GM19351 (cell line): ENCODE measurements around the gene EPS8L1.
A peak's percentile ranks its signal among the peaks of the same experiment; 100 is the strongest.

ENCODE experiments used
- ATAC-seq: cut with Tn5 transposase; IDR thresholded peaks from one replicate; pipeline ENCODE4 v1.9.1; 2021; ENCODE audit warnings: mild to moderate bottlenecking, moderate library complexity; ENCODE audit not compliant: unreplicated experiment

The EPS8L1 gene

DNA sequence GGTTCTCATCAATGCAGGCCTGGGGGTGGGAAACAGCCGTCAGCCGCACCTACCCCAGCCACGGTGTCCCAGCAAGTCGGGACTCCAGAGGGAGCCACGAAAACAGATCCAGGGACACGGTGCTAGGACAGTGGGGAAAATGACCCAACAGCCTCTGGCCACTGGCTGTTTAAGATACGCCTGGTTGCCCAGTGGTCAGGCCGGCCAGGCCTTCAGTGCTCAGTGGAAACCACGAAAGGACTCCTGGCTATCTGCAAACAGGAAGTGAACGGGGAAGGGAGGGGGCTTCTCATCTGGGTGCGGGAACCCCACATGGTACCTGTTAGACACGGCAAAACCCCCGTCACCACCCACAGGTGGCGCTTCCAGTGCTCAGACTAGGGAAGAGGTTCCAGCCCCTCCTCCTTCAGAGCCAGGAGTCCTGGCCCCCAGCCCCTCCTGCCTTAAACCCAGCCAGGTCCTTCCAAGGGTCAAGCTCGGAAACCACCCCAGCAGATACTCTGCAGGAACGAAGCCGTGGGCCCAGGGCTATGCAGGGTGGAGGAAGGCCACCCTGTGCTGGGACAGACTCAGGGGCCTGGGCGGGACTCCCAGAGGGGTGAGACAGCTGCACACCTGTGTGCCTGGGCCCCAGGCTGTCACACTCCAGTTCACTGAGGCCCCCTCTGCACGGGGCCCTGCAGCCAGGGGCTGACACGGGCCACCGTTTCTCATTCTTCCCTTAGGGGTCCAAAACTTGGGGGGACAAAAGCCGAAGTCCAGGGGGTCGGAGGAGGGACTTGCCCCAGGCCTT lies 37.3 kb downstream of the EPS8L1 start:
- ATAC-seq = no peak

- ATAC-seq = no peak
Measured at GRCh38 chr19:55113570-55114039, 37.9 kb downstream of the EPS8L1 start.

GRCh38 chr19:55114566-55115145 lies 39.0 kb downstream of the EPS8L1 start:
- no peak for ATAC-seq

GRCh38 chr19:55115446-55116065 lies 39.9 kb downstream of the EPS8L1 start:
- no peak for ATAC-seq

DNA sequence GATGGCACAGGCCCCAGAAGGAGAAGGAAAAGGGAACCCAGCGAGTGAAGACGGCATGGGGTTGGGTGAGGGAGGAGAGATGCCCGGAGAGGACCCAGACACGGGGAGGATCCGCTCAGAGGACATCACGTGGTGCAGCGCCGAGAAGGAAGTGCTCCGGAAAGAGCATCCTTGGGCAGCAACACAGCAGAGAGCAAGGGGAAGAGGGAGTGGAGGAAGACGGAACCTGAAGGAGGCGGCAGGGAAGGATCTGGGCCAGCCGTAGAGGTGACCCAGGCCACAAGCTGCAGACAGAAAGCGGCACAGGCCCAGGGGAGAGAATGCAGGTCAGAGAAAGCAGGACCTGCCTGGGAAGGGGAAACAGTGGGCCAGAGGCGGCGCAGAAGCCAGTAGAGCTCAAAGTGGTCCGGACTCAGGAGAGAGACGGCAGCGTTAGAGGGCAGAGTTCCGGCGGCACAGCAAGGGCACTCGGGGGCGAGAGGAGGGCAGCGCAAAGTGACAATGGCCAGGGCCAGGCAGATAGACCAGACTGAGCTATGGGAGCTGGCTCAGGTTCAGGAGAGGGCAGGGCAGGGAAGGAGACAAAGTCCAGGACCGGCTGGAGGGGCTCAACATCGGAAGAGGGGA lies 40.7 kb downstream of the EPS8L1 start:
- no peak for ATAC-seq

- ATAC-seq = peak; percentile 4
Measured at GRCh38 chr19:55116859-55117662, 41.4 kb downstream of the EPS8L1 start, which contains the start of gene PPP1R12C. TSS of gene PPP1R12C (minus strand) at chr19:55117637. CDS start at chr19:55117543, 94 bp downstream.

DNA sequence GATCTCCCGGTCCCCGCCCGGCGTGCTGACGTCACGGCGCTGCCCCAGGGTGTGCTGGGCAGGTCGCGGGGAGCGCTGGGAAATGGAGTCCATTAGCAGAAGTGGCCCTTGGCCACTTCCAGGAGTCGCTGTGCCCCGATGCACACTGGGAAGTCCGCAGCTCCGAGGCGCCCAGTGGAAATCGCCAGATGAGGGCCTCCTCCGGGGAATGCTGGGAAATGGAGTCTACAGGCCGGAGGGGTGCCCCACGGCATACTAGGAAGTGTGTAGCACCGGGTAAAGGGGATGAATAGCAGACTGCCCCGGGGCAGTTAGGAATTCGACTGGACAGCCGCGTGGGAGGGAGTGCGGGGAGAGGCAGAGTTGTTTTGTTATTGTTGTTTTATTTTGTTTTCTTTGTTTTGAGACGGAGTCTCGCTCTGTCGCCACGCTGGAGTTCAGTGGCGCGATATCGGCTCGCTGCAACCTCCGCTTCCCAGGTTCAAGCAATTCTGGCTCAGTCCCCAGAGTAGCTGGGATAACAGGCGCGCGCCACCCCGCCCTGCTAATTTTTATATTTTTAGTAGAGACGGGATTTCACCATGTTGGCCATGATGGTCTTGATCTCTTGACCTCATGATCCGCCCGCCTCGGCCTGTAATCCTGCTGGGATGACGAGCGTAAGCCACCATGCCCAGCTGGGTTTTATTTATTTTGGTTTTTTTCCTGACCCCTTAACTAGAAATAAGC lies 42.2 kb downstream of the EPS8L1 start:
- ATAC-seq = peak; percentile 79

DNA sequence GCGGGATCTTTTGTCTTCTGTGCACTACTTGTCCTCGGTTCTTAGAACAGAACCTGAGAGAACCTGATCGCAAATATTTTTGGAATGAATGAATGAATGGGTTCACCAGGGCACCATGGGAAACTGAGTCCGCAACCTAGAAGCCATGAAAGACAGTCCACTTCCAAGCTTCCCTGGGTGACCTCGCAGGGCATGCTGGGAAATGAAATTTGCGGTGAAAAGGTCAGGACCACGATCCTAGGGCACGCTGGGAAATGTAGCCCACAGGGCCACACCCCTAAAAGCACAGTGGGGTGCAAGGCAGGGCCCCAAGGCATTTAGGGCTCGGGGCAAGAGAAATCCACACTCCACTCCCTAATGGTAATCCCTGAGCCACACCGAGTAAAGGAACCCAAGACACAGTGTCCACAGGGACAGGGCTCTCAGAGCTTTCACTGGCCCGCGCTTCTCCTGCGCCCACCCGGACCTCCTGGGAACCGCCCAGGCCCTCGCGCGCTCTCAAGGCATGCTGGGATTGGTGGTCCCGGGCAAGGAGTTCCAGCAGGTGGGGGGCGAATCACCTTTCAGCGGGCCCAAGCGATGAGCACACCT lies 42.8 kb downstream of the EPS8L1 start:
- no peak for ATAC-seq

- no peak for ATAC-seq
Measured at GRCh38 chr19:55119053-55119452, 43.4 kb downstream of the EPS8L1 start.

DNA sequence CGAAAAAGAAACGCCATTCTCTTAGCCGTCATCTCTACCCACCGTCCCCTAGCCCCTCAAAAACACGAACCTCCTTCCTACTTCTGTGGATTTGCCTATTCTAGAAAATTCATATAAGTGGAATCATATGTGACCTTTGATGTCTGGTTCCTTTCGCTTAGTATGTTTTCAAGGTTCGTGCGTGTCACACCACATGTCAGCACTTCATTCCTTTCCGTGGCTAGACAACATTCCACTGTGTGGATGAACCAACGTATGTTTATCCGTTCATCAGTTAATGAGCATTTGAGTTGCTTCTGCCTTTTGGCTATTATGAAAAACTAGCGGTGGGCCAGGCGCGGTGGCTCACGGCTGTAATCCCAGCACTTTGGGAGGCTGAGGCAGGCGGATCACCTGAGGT lies 55.8 kb downstream of the EPS8L1 start:
- ATAC-seq = no peak

- no peak for ATAC-seq
Measured at GRCh38 chr19:55132453-55133129, 56.9 kb downstream of the EPS8L1 start.

GRCh38 chr19:55133639-55134444 lies 58.2 kb downstream of the EPS8L1 start:
- no peak for ATAC-seq

- ATAC-seq = no peak
Measured at GRCh38 chr19:55134736-55135135, 59.1 kb downstream of the EPS8L1 start.

- no peak for ATAC-seq
Measured at GRCh38 chr19:55136399-55137102, 60.9 kb downstream of the EPS8L1 start.
